EH (cell line): ENCODE results near the gene MPC1.
"Not testable (repeated sequence)": the region's sequence is repeated elsewhere in the genome, so short reads cannot be mapped to it uniquely, and the experiment has no call there.

ENCODE experiments used
- DNase-seq: peaks from one replicate; pipeline ENCODE4 v3.0.0-alpha.2; 2015; ENCODE audit warnings: low read depth

The MPC1 gene

GRCh38 chr6:166344921-166345320 is 37.8 kb downstream of the MPC1 start:
- DNase-seq: not testable (repeated sequence)

GRCh38 chr6:166344240-166344639 is 38.5 kb downstream of the MPC1 start:
- DNase-seq: no peak

- no peak for DNase-seq
These were observed 39.6 kb downstream of the MPC1 start for GRCh38 chr6:166343150-166343487.

GRCh38 chr6:166342349-166343149 is 40.2 kb downstream of the MPC1 start, which contains the start of gene SFT2D1:
Gene SFT2D1 (minus strand): TSS chr6:166342545. CDS start chr6:166342481, 64 bp downstream.
- peak; percentile 83 for DNase-seq

GRCh38 chr6:166341977-166342348 is 40.8 kb downstream of the MPC1 start:
- DNase-seq: peak; percentile 24

- no peak for DNase-seq
These were observed 41.3 kb downstream of the MPC1 start for GRCh38 chr6:166341464-166341863.

GRCh38 chr6:166338854-166339253 is 43.9 kb downstream of the MPC1 start:
- no peak for DNase-seq

GRCh38 chr6:166336847-166337246 is 45.9 kb downstream of the MPC1 start:
- DNase-seq: no peak

GRCh38 chr6:166335378-166336302 is 47.1 kb downstream of the MPC1 start:
- no peak for DNase-seq

- no peak for DNase-seq
These were observed 47.9 kb downstream of the MPC1 start for GRCh38 chr6:166334878-166335277.

GRCh38 chr6:166333172-166333995 is 49.4 kb downstream of the MPC1 start:
- DNase-seq: no peak

GRCh38 chr6:166331503-166332415 is 51.0 kb downstream of the MPC1 start:
- no peak for DNase-seq

- DNase-seq: no peak
These were observed 52.1 kb downstream of the MPC1 start for GRCh38 chr6:166330612-166331011.

- DNase-seq: no peak
These were observed 57.2 kb downstream of the MPC1 start for GRCh38 chr6:166325383-166326042.

- no peak for DNase-seq
These were observed 59.3 kb downstream of the MPC1 start for GRCh38 chr6:166323395-166323794.

- no peak for DNase-seq
These were observed 63.8 kb downstream of the MPC1 start for GRCh38 chr6:166318649-166319600.

- DNase-seq: no peak
These were observed 64.5 kb downstream of the MPC1 start for GRCh38 chr6:166318227-166318626.

GRCh38 chr6:166317261-166318212 is 65.2 kb downstream of the MPC1 start:
- no peak for DNase-seq
